GM18499 (cell line): ENCODE measurements around the gene EPS8L1.
"Not testable (repeated sequence)": the region's sequence is repeated elsewhere in the genome, so short reads cannot be mapped to it uniquely, and the experiment has no call there.

Source experiments
- ATAC-seq: cut with Tn5 transposase; IDR thresholded peaks from one replicate; pipeline ENCODE4 v1.9.1; 2021; ENCODE audit warnings: moderate number of reproducible peaks; ENCODE audit not compliant: insufficient read depth, unreplicated experiment

EPS8L1 gene

GRCh38 chr19:55048446-55048845 lies 27.2 kb upstream of the EPS8L1 start:
- no peak for ATAC-seq

GRCh38 chr19:55050749-55051532 lies 24.7 kb upstream of the EPS8L1 start:
- ATAC-seq = no peak

GRCh38 chr19:55053735-55054134 lies 21.9 kb upstream of the EPS8L1 start:
- no peak for ATAC-seq

GRCh38 chr19:55056827-55057226 lies 18.8 kb upstream of the EPS8L1 start:
- ATAC-seq = no peak

GRCh38 chr19:55058781-55059610 lies 16.7 kb upstream of the EPS8L1 start:
- ATAC-seq = no peak

- not testable (repeated sequence) for ATAC-seq
Observed at GRCh38 chr19:55060287-55060686, 15.4 kb upstream of the EPS8L1 start.

GRCh38 chr19:55062735-55063491 lies 12.8 kb upstream of the EPS8L1 start, which contains the start of gene RDH13:
Gene RDH13 (minus strand): TSS chr19:55063148. CDS start chr19:55063032, 116 bp downstream.
- ATAC-seq = no peak

GRCh38 chr19:55063492-55063843 lies 12.2 kb upstream of the EPS8L1 start:
- ATAC-seq = no peak

GRCh38 chr19:55065516-55065915 lies 10.2 kb upstream of the EPS8L1 start:
- not testable (repeated sequence) for ATAC-seq

GRCh38 chr19:55066107-55066709 lies 9.5 kb upstream of the EPS8L1 start:
- no peak for ATAC-seq

- no peak for ATAC-seq
Observed at GRCh38 chr19:55067869-55068268, 7.8 kb upstream of the EPS8L1 start.

- no peak for ATAC-seq
Observed at GRCh38 chr19:55068950-55069864, 6.5 kb upstream of the EPS8L1 start.

GRCh38 chr19:55069865-55070197 lies 5.8 kb upstream of the EPS8L1 start:
- ATAC-seq = no peak

- no peak for ATAC-seq
Observed at GRCh38 chr19:55070466-55071128, 5.1 kb upstream of the EPS8L1 start.

- no peak for ATAC-seq
Observed at GRCh38 chr19:55071129-55071502, 4.6 kb upstream of the EPS8L1 start.

GRCh38 chr19:55071913-55072312 lies 3.8 kb upstream of the EPS8L1 start:
- ATAC-seq = no peak

- no peak for ATAC-seq
Observed at GRCh38 chr19:55076321-55076720, 652 bp downstream of the EPS8L1 start.

- ATAC-seq = no peak
Observed at GRCh38 chr19:55077106-55077505, 1.4 kb downstream of the EPS8L1 start.

GRCh38 chr19:55078996-55079395 lies 3.3 kb downstream of the EPS8L1 start:
- ATAC-seq = no peak
